GM12864 (cell line): ENCODE measurements around the gene BAIAP2L2.

Experiments
- DNase-seq: peaks from one replicate; pipeline ENCODE4 v3.0.0-alpha.2; 2011; ENCODE audit warnings: low read depth
- H3K4me3 ChIP-seq: 2 replicates; pipeline ENCODE4 v1.5.1; 2011; ENCODE audit warnings: mild to moderate bottlenecking, low read depth, low read length, control low read depth
- CTCF ChIP-seq: IDR thresholded peaks from 2 replicates; pipeline ENCODE4 v1.5.1; 2011; ENCODE audit warnings: low read depth, mild to moderate bottlenecking, moderate library complexity, low read length, control low read depth, inconsistent platforms; ENCODE audit errors: missing control alignments

Gene BAIAP2L2

GRCh38 chr22:38049812-38050619, 60.5 kb downstream of the BAIAP2L2 start:
- no peak for TF ChIP-seq CTCF
- DNase-seq: no peak
- H3K4me3 ChIP-seq: no peak overlapping the region

GRCh38 chr22:38046070-38046748, 64.3 kb downstream of the BAIAP2L2 start:
- DNase-seq: no peak
- no peak overlapping the region for H3K4me3 ChIP-seq
- TF ChIP-seq CTCF: no peak

- no peak for DNase-seq
- no peak overlapping the region for H3K4me3 ChIP-seq
- TF ChIP-seq CTCF: no peak
Observed at GRCh38 chr22:38043151-38044039, 67.1 kb downstream of the BAIAP2L2 start.

- H3K4me3 ChIP-seq: no peak overlapping the region
- DNase-seq: no peak
- TF ChIP-seq CTCF: no peak
Observed at GRCh38 chr22:38042488-38042790, 68.0 kb downstream of the BAIAP2L2 start.

- DNase-seq: no peak
- no peak overlapping the region for H3K4me3 ChIP-seq
- no peak for TF ChIP-seq CTCF
Observed at GRCh38 chr22:38041760-38042487, 68.6 kb downstream of the BAIAP2L2 start.

- no peak for DNase-seq
- TF ChIP-seq CTCF: no peak
- H3K4me3 ChIP-seq: no peak overlapping the region
Observed at GRCh38 chr22:38040953-38041759, 69.3 kb downstream of the BAIAP2L2 start.
